Fibroblast of skin of left biceps (primary cell): ENCODE measurements around the gene CPHXL2.

ENCODE experiments used
- DNase-seq, 2 experiments: peaks; one replicate each; pipeline ENCODE4 v3.0.0-alpha.2; 2013; ENCODE audit warnings: low read depth in 2 of 2

The CPHXL2 gene

DNA sequence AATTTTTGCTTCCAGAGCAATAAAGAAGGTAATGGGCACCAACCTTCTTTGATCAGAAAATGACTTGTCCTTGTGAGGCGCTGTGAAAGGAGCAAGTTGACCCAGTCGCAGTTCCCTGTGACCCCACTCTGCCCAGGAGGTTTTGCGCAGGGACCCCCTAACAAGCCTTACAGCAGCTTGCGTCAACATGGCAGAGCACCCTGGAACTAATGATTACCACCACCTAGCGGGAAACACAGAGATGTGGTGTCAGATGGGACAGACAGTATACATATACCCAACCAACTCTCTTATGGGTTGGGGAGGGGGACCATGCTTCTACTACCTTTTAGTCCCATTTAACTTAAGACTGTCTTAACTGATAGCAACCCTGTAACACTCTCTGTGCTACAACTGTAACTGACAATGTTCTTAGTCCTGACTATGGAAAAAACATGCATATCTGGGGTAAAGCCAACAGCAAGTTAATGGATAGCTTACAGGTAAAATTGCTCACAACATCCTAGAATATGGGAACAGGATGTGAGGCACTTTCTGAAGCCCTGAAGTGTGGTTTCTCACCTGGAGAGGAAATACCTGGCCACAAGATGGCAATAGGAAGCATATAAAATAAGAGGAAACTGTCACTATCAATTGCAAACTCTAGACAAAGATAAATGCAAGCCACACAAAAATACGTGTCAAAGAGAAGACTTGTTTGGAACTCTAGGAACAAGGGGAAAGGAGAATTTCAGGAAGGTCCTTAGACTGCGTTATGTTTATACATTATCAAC is 32.4 kb downstream of the CPHXL2 start:
- no peak for DNase-seq

DNA sequence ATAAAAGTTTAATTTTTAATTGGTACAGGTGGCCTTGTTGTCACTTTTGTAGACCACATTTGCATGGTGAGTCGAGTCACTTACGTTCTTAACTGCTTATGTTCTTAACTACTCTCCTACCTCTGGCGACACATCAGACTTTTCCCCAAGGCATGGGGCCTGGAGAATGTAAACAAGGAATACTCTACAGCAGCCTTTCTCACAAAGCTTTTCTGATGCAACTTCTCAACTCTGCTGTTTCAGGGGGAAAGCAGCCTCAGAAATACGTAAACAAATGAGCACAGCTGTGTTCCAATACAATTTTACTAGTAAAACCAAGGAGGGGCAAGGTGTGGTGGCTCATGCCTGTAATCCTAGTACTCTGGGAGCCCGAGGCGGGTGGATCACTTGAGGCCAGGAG is 36.2 kb downstream of the CPHXL2 start:
- no peak for DNase-seq

DNA sequence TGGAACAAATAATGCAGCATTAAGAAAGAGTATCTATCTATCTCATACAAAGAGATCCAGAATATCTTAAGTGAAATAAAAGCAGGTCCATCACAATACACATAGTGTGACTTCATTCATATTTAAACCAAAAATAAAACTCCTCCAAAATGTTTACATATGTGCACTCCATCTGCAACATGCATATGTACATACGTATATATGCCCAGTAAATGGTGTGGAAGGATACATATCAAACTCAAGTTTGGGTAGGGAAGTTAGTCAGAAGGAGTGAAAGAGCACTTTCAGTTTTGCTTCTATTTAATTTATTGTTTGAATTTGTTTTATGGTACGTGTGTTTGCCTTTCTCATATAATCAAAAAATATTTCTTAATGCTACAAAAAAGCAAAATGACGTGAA is 41.8 kb downstream of the CPHXL2 start:
- DNase-seq = no peak

DNA sequence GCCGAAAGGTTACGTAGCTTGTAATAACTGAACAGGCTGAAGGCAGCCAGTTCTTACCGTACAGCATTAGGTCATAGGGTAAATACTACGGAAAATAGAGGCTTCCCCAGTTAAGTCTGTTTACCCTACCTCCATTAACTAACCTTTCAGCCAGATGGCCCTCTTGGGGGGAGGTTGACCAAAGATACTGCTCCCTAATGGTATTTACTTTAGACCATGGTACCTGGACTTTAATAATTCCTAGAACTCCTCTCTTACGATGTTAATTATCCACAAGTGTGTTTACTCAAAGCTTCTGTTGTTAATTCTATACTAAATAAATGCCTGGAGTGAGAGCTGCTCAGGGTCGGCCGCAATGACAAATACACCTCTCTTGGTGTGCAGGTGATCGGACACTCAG is 44.0 kb downstream of the CPHXL2 start:
- DNase-seq = no peak

DNA sequence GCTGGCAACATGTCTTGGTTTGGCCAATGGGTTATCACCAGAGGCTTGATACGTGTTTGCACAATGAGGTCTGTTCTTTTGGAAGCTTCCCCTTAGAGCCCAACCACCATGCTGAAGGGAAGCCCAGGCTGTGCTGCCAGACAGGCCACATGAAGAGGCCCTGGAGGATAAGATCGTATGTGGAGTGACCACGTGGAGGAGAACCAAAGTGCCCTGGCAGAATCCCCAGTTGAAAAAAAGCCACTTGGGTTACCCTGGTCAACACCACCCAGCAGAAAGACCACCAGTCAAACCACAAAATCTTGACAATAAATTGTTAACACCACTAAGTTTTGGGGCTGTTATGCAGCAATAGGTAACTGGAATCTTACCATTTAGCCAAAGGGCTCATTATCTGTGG is 46.8 kb downstream of the CPHXL2 start:
- no peak for DNase-seq

DNA sequence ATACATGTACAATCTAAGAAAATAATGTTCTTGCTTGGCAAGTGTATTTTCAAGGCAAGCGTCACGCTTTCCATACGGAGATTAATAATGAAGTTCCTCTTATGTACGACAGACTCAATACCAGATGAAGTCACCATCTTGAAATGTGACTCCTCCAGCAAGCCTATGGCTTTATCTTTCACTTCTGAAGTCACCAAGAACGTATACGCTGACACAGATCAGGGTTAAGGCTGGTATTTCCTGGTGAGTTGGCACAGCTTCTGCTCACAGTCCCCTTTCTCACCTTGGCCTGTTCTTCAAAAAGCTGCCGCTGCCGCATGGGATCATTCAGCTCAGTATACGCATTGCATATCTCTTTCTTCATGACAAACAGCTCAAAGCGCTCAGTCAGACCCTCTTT is 47.7 kb downstream of the CPHXL2 start:
- no peak for DNase-seq

DNA sequence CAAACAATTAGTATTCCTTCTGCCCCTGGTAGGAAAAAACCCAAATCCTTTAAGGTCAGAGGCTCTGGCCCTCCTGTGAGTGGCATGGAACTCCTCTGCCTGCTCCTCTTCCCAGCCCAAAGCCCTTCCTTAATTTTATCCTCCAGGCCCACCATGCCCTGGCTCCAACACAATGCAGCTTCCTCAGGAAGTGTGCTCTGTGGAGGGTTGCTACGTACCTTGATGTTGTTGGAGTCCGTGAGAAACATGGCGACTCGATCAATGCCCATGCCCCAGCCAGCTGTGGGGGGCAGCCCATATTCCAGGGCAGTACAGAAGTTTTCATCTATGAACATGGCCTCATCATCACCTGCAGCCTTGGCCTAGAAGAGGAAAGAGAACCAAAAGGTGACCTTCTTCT is 48.5 kb downstream of the CPHXL2 start:
- no peak for DNase-seq

DNA sequence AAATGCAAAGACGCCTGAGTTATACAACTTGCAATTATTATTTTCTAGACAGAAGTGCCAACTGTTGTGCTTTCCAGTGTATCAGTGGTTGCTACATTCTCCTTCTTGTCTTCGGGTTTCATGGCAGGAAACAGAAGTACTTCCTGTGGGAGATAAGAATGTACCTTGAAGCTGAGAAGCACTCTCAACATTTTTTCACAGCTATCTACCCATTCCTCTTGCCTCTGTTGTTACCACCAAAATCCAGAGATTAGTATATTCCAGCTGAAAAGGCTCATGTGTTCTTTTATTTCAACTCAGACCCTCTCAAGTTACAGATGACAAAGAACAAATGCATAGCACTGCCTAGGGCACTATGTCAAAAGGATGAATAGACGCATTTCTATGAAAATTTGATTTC is 49.0 kb downstream of the CPHXL2 start:
- DNase-seq = no peak

DNA sequence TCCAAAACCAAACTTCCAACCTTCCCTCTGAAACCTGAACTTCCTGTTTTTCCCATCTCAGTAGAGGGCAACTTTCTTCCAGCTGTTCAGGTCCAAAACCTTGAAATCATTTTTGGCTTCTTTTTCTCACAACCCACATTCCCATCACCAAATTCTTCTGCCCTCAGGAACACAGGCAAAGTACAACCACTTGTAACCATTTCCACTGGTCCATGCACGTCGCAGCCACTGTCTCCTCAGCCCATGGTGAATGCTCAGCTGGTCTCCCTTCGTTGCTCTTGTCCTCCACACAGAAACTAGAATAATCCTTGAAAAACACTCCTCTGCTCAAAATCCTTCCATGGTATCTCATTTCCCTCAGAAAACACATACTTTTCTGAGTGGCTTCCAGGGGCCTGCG is 50.0 kb downstream of the CPHXL2 start:
- DNase-seq = no peak

DNA sequence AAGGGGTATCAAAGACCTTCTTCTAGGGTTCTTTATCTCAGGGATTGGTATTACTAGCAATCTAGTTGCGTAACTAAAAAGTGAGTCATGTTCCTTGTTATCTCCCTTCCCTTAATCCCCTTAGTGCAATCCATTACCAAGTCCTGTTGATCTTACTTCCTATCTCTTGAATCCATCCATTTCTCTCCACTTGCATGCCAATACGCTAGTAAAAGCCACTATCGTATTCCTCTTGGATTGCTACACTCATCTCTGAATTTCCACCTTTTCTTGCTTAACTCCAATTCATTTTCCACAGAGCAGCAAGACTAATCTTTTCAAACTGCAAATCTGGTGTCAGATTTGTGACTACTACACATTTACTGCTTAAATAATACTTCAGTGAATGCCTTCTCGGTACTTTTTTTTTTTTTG is 51.9 kb downstream of the CPHXL2 start:
- no peak for DNase-seq

DNA sequence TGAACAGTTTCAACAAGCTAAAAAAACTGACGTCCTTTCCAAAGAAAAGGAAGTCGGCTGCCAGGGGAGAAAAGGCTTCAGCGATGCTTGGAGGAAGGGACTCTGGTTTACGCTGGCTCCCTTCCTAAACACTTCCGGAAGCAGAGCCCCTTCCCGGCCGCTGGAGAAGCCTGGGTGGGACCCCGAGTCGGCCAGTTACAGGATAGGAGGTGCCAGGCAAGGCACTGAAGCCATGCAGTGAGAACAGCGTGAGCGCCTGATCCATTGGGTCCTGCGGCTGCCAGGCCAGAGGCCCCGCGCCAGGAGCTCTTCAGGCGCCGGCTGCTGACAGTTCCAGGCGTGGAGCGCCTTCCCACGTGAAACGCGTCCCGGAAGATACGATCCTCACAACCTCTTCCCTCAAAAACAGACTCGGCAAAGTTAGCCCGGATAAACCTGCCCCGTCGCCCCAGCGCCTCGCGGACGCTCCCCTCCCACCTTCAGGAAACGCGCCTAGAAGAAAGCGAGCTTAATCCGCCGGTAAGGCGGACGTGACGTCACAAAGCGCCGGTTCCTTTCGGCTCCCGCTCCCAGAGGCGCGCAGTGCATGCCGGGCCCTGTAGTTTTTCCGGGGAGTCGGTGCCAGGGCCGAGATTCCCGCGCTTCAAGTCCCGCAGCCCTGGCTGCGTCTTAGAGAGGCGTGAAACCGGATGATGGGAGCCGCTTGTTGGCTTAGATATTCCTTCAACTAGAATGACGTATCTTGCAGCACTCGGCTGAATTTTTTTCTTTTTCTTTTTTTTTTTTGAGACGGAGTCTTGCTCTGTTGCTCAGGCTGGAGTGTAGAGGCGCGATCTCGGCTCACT is 53.8 kb downstream of the CPHXL2 start, which contains the start of gene ADAT1:
TSS of gene ADAT1 (minus strand) at position 521 of the 845 bp plus-strand sequence. CDS start 2,482 bp downstream, outside the sequence.
- peak; percentile 93 to 95 for DNase-seq

DNA sequence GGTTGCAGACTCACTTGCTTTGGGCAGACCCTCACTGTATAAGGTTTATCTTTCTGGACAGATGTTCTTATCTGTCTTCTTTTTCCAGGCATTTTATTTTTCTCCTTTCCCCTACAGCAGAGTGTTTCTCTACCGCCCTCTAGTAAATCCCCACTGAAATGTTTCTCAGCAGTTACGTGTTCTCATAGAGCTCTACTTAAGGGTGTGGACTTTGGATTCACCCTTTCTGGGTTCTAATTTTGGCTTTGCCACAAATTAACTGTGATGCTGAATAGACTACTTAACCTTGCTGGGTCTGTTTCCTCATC is 55.7 kb downstream of the CPHXL2 start:
- DNase-seq = no peak

DNA sequence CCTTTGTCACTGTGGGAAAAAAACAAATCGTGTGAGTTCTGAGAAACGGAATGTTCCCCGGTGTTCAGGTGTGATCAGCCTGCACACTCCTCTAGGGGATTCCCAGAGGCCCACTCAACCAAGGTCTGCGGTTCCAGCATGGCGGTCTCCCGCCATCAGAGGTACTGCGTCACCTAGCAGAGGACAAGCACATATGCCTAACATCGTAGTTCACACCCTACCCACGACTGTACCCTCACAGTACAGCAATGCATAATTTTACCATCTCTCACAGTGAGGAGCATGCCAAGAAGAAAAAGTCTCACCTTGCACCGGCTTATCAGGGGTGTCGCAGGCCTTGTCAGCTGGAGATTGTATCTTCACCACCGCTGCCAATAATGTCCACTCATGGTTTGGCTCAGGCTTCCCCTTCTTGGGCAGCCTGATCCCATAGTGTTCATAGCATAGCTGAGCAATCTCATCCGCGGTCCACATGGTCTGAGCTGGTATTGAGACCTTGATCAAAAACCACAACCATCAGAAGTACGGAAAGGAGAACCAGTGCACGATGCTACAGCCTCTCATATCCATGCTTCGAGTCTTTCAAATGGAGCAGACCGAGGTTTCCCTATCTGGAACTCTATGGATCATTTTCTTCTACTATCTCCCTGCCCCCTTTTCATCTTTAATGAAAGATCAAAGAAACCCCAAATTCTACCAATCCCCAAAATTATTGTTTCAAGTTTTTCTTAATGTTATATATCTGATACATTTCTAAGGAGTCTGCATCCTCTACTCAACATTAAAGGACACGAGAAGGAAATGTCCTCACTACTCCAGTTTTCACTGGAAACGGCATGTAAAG is 56.3 kb downstream of the CPHXL2 start:
- DNase-seq = no peak

DNA sequence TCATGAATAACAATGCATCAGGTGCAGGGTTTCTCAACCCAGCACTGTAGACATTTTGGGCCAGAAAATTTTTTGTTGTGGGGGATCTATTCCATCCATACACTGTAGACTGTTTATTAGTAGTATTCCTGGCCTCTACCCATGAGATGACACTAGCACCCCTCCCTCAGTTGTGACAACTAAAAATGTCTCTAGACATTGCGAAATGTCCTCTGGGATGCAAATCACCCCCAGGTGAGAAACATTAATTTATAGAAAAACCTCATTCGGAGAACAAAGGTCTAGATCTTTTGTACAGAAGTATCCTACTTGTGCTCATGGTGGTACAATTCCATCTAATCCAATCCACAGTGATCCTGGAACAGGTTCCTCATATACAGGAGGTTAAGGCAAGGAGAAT is 58.0 kb downstream of the CPHXL2 start:
- no peak for DNase-seq

DNA sequence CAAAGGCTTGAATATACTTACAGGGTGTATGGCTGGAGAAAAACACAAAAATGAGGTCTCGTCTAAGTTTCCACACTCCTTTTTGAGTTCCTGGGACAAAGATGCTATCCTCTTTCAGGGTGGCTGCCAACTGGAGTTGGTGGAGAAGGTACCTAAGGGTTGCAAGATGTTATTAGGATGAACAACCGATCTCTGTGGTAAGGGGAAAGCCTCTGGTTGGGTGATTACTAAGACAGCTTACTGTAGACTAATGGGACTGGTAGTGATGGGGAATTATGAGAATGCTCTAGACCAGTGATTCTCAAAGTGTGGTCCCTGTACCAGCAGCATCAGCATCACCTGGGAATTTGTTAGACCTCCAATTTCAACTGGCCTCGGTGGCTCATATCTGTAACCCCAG is 59.7 kb downstream of the CPHXL2 start:
- DNase-seq = no peak

DNA sequence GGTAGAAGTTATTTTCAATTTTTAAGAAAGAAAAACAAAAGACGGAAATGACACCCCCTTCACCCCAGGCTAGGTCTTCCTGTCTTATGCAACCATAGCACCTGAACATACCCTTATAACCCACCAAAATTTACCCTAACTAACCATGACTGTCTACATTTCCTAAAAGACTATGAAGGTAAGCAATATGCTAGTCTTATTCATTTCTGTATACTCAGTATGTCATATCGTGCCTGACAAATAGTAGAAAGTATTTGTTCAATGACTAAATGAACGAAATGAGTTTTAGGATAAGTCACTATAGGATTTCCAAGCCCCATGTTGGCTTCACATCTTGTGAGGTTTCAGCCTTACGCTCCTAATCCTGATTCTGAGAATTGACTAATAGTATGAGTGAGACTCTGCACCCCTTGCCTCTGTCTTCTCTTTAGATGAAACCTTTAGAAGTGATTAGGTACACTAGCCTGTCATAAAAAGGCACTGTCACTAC is 60.2 kb downstream of the CPHXL2 start:
- DNase-seq = no peak

DNA sequence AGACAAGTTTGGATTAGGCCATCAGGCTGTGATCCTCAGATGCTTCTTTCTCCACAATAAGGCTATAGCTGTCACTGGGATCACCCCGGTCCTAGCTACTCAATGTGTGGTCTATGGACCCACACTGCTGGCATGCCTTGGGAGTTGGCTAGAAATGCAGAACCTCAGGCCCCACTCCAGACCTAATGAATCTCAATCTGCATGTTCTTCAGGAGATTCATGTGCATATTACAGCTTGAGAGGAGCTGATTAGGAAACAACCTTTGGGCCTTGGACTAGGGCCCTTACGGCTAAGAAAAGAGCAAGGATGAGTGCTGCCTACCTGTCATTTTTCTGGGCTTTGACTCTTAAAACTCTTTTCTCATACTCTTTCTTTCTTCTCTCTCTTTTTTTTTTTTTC is 61.2 kb downstream of the CPHXL2 start:
- no peak for DNase-seq

DNA sequence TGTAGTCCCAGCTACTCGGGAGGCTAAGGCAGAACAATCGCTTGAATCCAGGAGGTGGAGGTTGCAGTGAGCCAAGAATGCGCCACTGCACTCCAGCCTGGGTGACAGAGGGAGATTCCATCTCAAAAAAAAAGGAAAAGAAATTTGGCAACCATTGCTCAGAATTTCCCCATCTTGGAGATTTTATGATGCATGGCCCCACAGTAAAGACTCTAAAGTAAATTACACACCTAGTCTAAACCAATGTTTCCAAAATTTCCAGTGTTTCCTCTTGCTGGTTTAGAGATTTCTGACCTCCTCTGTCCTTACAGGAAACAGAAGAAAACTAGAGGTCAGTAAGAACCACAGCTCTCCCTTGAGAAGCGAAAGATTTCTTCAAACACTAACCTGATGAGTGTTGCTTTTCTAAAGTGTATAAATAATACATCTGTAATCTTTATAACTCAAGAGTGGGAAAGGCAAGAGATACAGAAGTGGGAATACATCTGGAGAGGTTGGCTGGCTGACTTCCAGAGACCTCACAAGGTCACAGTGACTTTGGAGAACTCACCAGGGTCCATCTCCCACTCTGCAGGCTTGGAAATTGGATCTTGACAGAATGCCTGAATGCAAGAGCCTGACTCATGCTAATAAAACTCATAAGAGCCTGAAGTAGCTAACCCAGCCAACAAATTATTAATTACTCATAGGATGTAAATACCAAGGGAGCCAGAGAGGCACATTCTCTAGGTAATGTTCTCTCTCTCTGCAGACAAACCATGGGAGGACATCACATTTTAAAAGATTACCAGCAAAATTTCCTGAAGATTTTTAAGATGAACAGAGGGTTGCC is 62.5 kb downstream of the CPHXL2 start:
- peak; percentile 29 to 35 for DNase-seq
